CD4-positive, alpha-beta T cell treated with Interleukin-6 at 100 ng/mL for 8 hours (primary cell): ENCODE data around the gene LCORL.
"Not testable (repeated sequence)": the region's sequence is repeated elsewhere in the genome, so short reads cannot be mapped to it uniquely, and the experiment has no call there.

Experiments
- DNase-seq: peaks from one replicate; pipeline ENCODE4 v3.0.0-alpha.2; 2020; ENCODE audit warnings: mixed read lengths, low spot score

Gene LCORL

GRCh38 chr4:18020145-18020670, 1.3 kb downstream of the LCORL start:
- no peak for DNase-seq

- DNase-seq = no peak
These were observed 7.3 kb downstream of the LCORL start for GRCh38 chr4:18014269-18014668.

GRCh38 chr4:18012807-18013462, 8.6 kb downstream of the LCORL start:
- DNase-seq = no peak

- DNase-seq = no peak
These were observed 9.3 kb downstream of the LCORL start for GRCh38 chr4:18012134-18012806.

- DNase-seq = no peak
These were observed 13.9 kb downstream of the LCORL start for GRCh38 chr4:18007625-18008024.

- DNase-seq = not testable (repeated sequence)
These were observed 15.1 kb downstream of the LCORL start for GRCh38 chr4:18006432-18006831.

- no peak for DNase-seq
These were observed 24.4 kb downstream of the LCORL start for GRCh38 chr4:17997129-17997528.

- no peak for DNase-seq
These were observed 26.4 kb downstream of the LCORL start for GRCh38 chr4:17995165-17995564.

- no peak for DNase-seq
These were observed 35.7 kb downstream of the LCORL start for GRCh38 chr4:17985832-17986231.

- no peak for DNase-seq
These were observed 40.5 kb downstream of the LCORL start for GRCh38 chr4:17981063-17981462.

- DNase-seq = no peak
These were observed 52.8 kb downstream of the LCORL start for GRCh38 chr4:17968721-17969120.

- no peak for DNase-seq
These were observed 54.5 kb downstream of the LCORL start for GRCh38 chr4:17967078-17967477.

GRCh38 chr4:17966312-17966711, 55.2 kb downstream of the LCORL start:
- no peak for DNase-seq

GRCh38 chr4:17964576-17964975, 57.0 kb downstream of the LCORL start:
- DNase-seq = no peak

- DNase-seq = no peak
These were observed 59.4 kb downstream of the LCORL start for GRCh38 chr4:17962171-17962570.

GRCh38 chr4:17961249-17961648, 60.3 kb downstream of the LCORL start:
- no peak for DNase-seq

- no peak for DNase-seq
These were observed 63.4 kb downstream of the LCORL start for GRCh38 chr4:17958181-17958580.

- DNase-seq = no peak
These were observed 63.9 kb downstream of the LCORL start for GRCh38 chr4:17957688-17958087.

- DNase-seq = no peak
These were observed 65.3 kb downstream of the LCORL start for GRCh38 chr4:17956245-17956644.

- no peak for DNase-seq
These were observed 76.3 kb downstream of the LCORL start for GRCh38 chr4:17945303-17945702.

GRCh38 chr4:17941731-17942130, 79.8 kb downstream of the LCORL start:
- DNase-seq = no peak

GRCh38 chr4:17939054-17939453, 82.5 kb downstream of the LCORL start:
- no peak for DNase-seq

- no peak for DNase-seq
These were observed 87.3 kb downstream of the LCORL start for GRCh38 chr4:17934286-17934685.

GRCh38 chr4:17933126-17933525, 88.4 kb downstream of the LCORL start:
- no peak for DNase-seq
